ENCODE results near the gene DNAH11. TPM values are rescaled to one million over a fixed set of nuclear protein-coding genes. Genes with fewer than 3 reads are reported as not detected.

The DNAH11 gene
- total and polyA plus RNA-seq, 4 donors: 7.5 to 16.8 (median 7.7) TPM

DNA sequence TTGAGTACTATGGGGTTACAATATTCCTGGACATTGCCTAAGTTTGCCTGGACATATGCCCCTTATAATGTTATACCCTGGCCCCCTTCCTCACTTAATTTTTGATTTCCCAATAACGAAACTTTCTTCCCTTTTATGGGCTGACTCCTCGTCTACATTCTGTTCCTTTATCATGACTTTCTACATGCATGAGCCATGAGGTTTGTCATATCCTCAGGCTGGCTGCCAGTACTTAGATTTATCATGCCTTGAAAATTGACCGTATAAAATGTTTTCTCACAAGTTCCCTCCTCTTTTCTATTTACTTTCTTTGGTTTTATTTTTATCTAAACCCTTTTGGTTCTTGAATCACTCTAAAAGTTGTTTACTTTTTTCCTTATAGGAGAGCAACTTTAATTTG is 4.7 kb downstream of the DNAH11 start:
- DNase-seq (ENCODE audit: low read depth in 4 of 6, low spot score in 6 of 6): no peak
- no peak overlapping the region for H3K27ac ChIP-seq (ENCODE audit: low read depth, low read length)
- H3K4me3 ChIP-seq (ENCODE audit: low read depth, low read length): no peak overlapping the region
- 60% methylated on average over 2 of the region's 3 CpGs for WGBS (ENCODE audit: insufficient coverage)
- no peaks in the 10 kb centered on the region for H3K36me3 ChIP-seq (ENCODE audit: control insufficient read depth, insufficient read depth, low read length)
- no peaks in the 10 kb centered on the region for H3K9me3 ChIP-seq (ENCODE audit: control insufficient read depth, insufficient read depth, low read length)
- peaks cover 22% of the 10 kb centered on the region for H3K27me3 ChIP-seq (ENCODE audit: control insufficient read depth, insufficient read depth, low read length)
- H3K4me1 ChIP-seq (ENCODE audit: control insufficient read depth, insufficient read depth, low read length): peaks cover 12% of the 10 kb centered on the region

DNA sequence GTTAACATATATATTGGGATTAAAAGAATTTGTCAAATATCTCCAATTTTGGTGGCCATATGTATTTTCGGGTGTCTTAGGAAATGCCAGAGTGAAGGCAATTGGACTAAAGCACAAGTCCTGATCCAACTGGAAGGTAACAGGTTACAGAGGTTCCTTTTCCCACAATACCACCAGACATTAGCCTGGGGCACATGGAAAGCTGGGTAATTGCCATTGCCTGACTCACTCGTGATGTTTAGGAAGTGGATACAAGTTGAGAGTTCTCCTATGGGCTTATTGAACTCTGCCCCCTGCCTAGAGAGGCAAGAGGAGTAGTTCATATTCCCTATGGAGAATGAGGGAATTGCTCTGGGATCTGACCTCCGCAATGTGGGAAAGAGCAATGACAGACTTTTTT is 5.7 kb downstream of the DNAH11 start:
- no peak for DNase-seq (ENCODE audit: low read depth in 4 of 6, low spot score in 6 of 6)
- peaks cover 2% of the 10 kb centered on the region for H3K4me1 ChIP-seq (ENCODE audit: control insufficient read depth, insufficient read depth, low read length)
- no peak overlapping the region for H3K4me3 ChIP-seq (ENCODE audit: low read depth, low read length)
- H3K27ac ChIP-seq (ENCODE audit: low read depth, low read length): no peak overlapping the region
- H3K36me3 ChIP-seq (ENCODE audit: control insufficient read depth, insufficient read depth, low read length): no peaks in the 10 kb centered on the region
- no peaks in the 10 kb centered on the region for H3K9me3 ChIP-seq (ENCODE audit: control insufficient read depth, insufficient read depth, low read length)
- WGBS (ENCODE audit: insufficient coverage): 100% methylated on average over 1 of the region's 3 CpGs
- peaks cover 13% of the 10 kb centered on the region for H3K27me3 ChIP-seq (ENCODE audit: control insufficient read depth, insufficient read depth, low read length)

GRCh38 chr7:21550076-21550475 is 7.2 kb downstream of the DNAH11 start:
- no peaks in the 10 kb centered on the region for H3K9me3 ChIP-seq (ENCODE audit: control insufficient read depth, insufficient read depth, low read length)
- H3K4me3 ChIP-seq (ENCODE audit: low read depth, low read length): no peak overlapping the region
- no peak for DNase-seq (ENCODE audit: low read depth in 4 of 6, low spot score in 6 of 6)
- H3K4me1 ChIP-seq (ENCODE audit: control insufficient read depth, insufficient read depth, low read length): no peaks in the 10 kb centered on the region
- H3K36me3 ChIP-seq (ENCODE audit: control insufficient read depth, insufficient read depth, low read length): no peaks in the 10 kb centered on the region
- peaks cover 5% of the 10 kb centered on the region for H3K27me3 ChIP-seq (ENCODE audit: control insufficient read depth, insufficient read depth, low read length)
- no peak overlapping the region for H3K27ac ChIP-seq (ENCODE audit: low read depth, low read length)
- 100% methylated on average over 2 of the region's 3 CpGs for WGBS (ENCODE audit: insufficient coverage)

DNA sequence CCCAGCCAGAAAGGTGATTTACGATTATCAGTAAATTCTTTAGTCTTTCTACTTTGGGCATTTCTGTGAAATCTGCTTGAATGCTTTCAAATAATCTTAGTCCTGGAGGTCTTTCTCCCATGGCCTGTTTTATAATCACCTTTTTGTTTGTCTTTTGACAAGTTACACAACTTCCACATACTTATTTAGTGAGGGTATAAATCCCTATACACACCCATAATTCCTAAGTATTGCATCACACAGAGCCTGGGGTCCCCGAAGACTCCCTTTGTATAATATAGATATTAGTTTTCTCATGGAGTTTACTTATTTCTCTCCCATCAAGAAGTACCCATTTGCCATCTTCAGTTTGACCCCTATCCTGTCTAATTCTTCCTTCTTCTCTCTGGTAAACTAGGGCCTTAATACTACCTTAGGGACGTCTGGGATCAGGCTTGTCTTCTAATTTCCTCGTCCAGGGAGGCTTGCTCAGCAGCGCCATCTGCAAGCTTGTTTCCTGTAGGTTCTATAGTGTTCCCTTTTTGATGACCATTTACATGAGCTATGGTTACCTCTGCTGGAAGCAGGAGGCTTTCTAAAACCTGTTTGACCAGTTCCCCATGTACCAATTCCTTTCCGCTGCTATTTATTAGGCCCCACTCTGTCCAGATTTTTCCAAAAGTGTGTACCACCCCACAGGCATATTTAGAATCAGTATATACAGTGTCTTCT is 8.1 kb downstream of the DNAH11 start:
- WGBS (ENCODE audit: insufficient coverage): no CpG with 5 or more reads among the region's 6 CpGs
- no peaks in the 10 kb centered on the region for H3K27me3 ChIP-seq (ENCODE audit: control insufficient read depth, insufficient read depth, low read length)
- H3K36me3 ChIP-seq (ENCODE audit: control insufficient read depth, insufficient read depth, low read length): no peaks in the 10 kb centered on the region

DNA sequence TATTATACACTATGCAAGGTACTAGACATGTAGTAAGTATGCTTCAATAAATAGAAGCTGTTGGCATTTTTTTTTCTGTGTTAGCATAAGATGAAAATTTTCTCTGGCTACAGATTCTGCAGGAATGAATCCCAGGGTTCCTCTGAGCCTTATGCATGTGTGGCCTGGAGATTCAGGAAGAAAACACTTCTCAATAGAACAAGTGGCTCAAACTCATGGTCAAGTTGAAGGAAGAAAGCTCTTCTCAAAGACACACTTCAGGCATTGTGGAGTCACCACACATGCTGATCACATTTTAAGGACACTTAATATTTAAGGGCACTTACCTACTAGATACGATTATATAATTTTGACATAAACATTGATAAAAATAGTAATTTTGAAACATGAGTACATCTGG is 19.5 kb downstream of the DNAH11 start:
- Histone ChIP-seq H3K9me3 (ENCODE audit: control insufficient read depth, insufficient read depth, low read length) (no peaks in the 10 kb centered on the region), H3K36me3 (ENCODE audit: control insufficient read depth, insufficient read depth, low read length) (no peaks in the 10 kb centered on the region), H3K27me3 (ENCODE audit: control insufficient read depth, insufficient read depth, low read length) (no peaks in the 10 kb centered on the region), H3K4me3 (ENCODE audit: low read depth, low read length) (no peak overlapping the region), H3K4me1 (ENCODE audit: control insufficient read depth, insufficient read depth, low read length) (no peaks in the 10 kb centered on the region), H3K27ac (ENCODE audit: low read depth, low read length) (no peak overlapping the region)
- WGBS (ENCODE audit: insufficient coverage): no CpG with 5 or more reads among the region's 1 CpG
- no peak for DNase-seq (ENCODE audit: low read depth in 4 of 6, low spot score in 6 of 6)

More for the DNA sequence above, 8.1 kb downstream of the DNAH11 start:
- Histone ChIP-seq H3K27ac (ENCODE audit: low read depth, low read length) (no peak overlapping the region), H3K4me3 (ENCODE audit: low read depth, low read length) (no peak overlapping the region), H3K4me1 (ENCODE audit: control insufficient read depth, insufficient read depth, low read length) (no peaks in the 10 kb centered on the region), H3K9me3 (ENCODE audit: control insufficient read depth, insufficient read depth, low read length) (no peaks in the 10 kb centered on the region)
- no peak for DNase-seq (ENCODE audit: low read depth in 4 of 6, low spot score in 6 of 6)

DNA sequence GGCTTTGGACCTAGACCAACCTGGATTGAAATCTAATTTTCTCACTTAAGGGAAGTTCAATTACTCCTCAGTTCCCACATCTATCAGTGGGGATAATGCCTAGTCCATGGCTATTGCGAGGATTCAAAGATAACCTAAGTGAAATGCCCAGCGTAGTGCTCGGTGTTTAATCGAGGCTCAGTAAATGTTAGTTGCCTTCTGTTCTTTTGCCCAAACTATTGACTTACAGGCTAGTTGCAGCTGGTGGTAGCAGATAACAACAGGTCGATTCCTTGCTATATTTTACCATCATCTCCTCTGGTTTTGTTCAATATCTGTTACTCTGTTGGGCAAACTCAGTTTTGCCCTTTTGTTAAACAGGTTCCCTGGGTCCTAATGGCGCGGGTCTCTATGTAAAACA is 22.8 kb downstream of the DNAH11 start:
- DNase-seq (ENCODE audit: low read depth in 4 of 6, low spot score in 6 of 6): no peak
- Histone ChIP-seq H3K27ac (ENCODE audit: low read depth, low read length) (no peak overlapping the region), H3K4me3 (ENCODE audit: low read depth, low read length) (no peak overlapping the region), H3K27me3 (ENCODE audit: control insufficient read depth, insufficient read depth, low read length) (no peaks in the 10 kb centered on the region), H3K4me1 (ENCODE audit: control insufficient read depth, insufficient read depth, low read length) (peaks cover 3% of the 10 kb centered on the region), H3K9me3 (ENCODE audit: control insufficient read depth, insufficient read depth, low read length) (no peaks in the 10 kb centered on the region), H3K36me3 (ENCODE audit: control insufficient read depth, insufficient read depth, low read length) (no peaks in the 10 kb centered on the region)
- 92% methylated on average over 2 of the region's 7 CpGs for WGBS (ENCODE audit: insufficient coverage)

DNA sequence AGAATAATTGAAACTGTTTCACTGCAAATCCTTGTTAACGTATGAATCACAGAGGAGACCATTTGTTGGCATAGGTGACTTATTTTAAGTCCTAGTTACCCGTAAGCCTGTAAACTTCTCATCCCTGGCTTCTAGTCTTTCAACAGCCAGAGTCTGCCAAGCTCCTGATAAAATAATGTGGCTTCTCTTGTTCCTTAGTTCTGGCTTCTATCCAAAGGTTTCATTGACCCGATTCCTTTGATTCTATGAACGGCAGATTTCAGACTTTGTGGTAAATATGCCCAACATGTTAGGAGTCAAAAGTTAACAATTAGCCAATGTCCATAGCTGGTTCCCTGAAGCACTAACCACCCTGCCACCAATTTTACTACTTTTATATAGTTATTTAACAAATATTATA is 23.3 kb downstream of the DNAH11 start:
- Histone ChIP-seq H3K27me3 (ENCODE audit: control insufficient read depth, insufficient read depth, low read length) (no peaks in the 10 kb centered on the region), H3K4me3 (ENCODE audit: low read depth, low read length) (no peak overlapping the region), H3K9me3 (ENCODE audit: control insufficient read depth, insufficient read depth, low read length) (no peaks in the 10 kb centered on the region), H3K27ac (ENCODE audit: low read depth, low read length) (no peak overlapping the region), H3K4me1 (ENCODE audit: control insufficient read depth, insufficient read depth, low read length) (peaks cover 3% of the 10 kb centered on the region), H3K36me3 (ENCODE audit: control insufficient read depth, insufficient read depth, low read length) (no peaks in the 10 kb centered on the region)
- no CpG with 5 or more reads among the region's 4 CpGs for WGBS (ENCODE audit: insufficient coverage)
- peak in 2 of 6 donors; percentile 14 to 17 for DNase-seq (ENCODE audit: low read depth in 4 of 6, low spot score in 6 of 6)

DNA sequence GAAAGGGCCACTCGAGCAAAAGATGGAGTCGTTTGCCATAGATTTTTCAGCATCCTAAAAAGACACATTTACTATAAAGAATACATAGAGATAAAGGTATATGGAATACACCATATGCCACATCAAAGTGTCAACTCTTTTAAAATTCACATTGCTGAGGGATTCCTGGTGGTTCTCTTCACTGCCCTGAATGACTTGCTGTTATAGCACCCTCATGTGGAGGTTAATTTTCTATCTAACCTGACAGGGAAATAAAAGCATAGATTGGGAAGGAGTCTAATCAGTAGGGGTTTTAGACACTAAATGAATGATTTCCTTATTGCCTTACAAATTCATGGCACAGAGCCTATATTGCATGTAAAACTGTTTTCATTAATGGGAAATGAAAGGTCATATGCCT is 25.9 kb downstream of the DNAH11 start:
- DNase-seq (ENCODE audit: low read depth in 4 of 6, low spot score in 6 of 6): peak in 2 of 6 donors; percentile 14 to 23
- WGBS (ENCODE audit: insufficient coverage): no CpG with 5 or more reads among the region's 2 CpGs
- Histone ChIP-seq H3K4me3 (ENCODE audit: low read depth, low read length) (no peak overlapping the region), H3K36me3 (ENCODE audit: control insufficient read depth, insufficient read depth, low read length) (no peaks in the 10 kb centered on the region), H3K27ac (ENCODE audit: low read depth, low read length) (no peak overlapping the region), H3K27me3 (ENCODE audit: control insufficient read depth, insufficient read depth, low read length) (no peaks in the 10 kb centered on the region), H3K9me3 (ENCODE audit: control insufficient read depth, insufficient read depth, low read length) (no peaks in the 10 kb centered on the region), H3K4me1 (ENCODE audit: control insufficient read depth, insufficient read depth, low read length) (peaks cover 3% of the 10 kb centered on the region)

DNA sequence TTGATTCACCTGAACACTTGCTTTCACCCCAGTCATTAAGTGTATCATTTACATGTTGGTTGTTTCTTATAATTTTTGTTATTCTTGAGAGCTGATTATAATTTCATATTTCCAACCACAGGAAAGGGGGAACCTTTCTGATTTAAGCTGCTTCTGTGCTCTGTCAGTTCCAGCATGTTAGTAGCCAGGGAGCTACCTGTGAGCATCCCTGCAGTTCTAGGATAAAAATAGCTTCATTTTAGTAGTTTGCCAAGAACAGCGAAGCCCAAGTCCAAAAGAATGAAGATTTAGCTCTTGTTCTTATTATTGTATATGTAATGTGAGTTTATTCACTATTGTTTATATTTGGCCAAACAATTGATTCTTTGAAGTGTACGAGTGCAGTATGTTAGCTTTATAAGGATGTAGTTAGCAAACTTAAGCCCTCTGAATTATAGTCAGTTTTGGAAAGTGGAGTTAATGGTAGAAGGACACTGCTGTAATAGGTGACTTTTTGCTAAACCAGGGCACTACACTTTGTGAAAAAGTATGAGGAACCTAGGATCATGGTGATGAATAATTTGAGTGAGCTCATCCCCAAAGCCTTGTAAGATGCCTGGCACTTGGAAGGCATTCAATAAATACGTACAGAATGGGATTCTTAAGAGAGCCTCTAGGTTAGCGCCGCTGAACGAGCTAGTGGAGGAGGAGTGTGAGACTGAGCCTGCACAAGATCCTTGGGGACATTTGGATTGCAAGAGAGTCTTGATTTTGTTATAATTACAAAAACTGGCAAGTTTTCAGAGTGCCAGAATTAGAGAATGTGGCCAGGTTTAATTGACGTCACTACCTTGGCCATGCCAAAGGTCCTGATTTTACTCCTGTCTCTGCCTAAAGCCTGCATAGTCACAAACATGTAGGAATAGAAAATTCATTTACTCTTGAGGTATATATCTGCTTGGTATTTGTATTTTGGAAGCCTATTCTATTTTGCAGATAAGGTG is 29.8 kb downstream of the DNAH11 start:
- H3K27ac ChIP-seq (ENCODE audit: low read depth, low read length): no peak overlapping the region
- no peak for DNase-seq (ENCODE audit: low read depth in 4 of 6, low spot score in 6 of 6)
- 73% methylated on average over 5 of the region's 7 CpGs for WGBS (ENCODE audit: insufficient coverage)
- H3K9me3 ChIP-seq (ENCODE audit: control insufficient read depth, insufficient read depth, low read length): no peaks in the 10 kb centered on the region
- H3K36me3 ChIP-seq (ENCODE audit: control insufficient read depth, insufficient read depth, low read length): no peaks in the 10 kb centered on the region
- no peak overlapping the region for H3K4me3 ChIP-seq (ENCODE audit: low read depth, low read length)
- H3K27me3 ChIP-seq (ENCODE audit: control insufficient read depth, insufficient read depth, low read length): no peaks in the 10 kb centered on the region
- H3K4me1 ChIP-seq (ENCODE audit: control insufficient read depth, insufficient read depth, low read length): peaks cover 3% of the 10 kb centered on the region

All from spinal cord (tissue), 10 donors.